Stimulated activated CD8-positive, alpha-beta memory T cell treated with anti-CD3 and anti-CD28 coated beads, Interleukin-2, amount 100 ng/mL, for 1 hour (primary cell): ENCODE data around the gene ANKRD40CL.
"Not testable (repeated sequence)": the region's sequence is repeated elsewhere in the genome, so short reads cannot be mapped to it uniquely, and the experiment has no call there.

Experiments
- DNase-seq, 2 donors: peaks; one replicate each; pipeline ENCODE4 v3.0.0-alpha.2; 2020; ENCODE audit warnings: low read depth in 2 of 2

Gene ANKRD40CL, protein sequence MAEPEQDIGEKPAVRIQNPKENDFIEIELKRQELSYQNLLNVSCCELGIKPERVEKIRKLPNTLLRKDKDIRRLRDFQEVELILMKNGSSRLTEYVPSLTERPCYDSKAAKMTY

GRCh38 chr17:50767446-50767845, at the start of gene ANKRD40CL:
TSS of gene ANKRD40CL (minus strand) at chr17:50767518. CDS start at chr17:50766913, 605 bp downstream.
- DNase-seq: no peak

GRCh38 chr17:50816271-50816670, 49.0 kb upstream of the ANKRD40CL start:
- DNase-seq: no peak

DNA sequence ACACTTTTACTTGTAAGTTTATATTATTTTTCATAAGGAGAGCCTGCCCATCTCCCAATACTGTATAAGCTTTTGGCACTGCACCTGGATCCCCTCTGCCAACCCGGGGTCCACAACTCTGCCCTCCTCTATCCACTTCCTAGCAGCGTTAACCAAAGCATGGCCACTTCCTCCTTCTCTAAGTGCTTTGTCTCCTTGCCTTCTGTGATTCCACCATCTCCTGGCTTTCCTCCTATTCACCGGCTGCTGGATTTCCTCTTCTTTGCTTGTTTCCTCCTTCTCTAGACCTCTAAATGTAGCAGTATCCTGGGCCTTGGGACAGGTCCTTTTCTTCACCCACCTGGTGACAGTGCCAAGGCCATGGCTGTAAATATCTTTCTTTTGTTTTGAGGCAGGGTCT, 48.1 kb upstream of the ANKRD40CL start:
- DNase-seq: no peak

- no peak for DNase-seq
Measured at GRCh38 chr17:50813583-50813982, 46.3 kb upstream of the ANKRD40CL start.

DNA sequence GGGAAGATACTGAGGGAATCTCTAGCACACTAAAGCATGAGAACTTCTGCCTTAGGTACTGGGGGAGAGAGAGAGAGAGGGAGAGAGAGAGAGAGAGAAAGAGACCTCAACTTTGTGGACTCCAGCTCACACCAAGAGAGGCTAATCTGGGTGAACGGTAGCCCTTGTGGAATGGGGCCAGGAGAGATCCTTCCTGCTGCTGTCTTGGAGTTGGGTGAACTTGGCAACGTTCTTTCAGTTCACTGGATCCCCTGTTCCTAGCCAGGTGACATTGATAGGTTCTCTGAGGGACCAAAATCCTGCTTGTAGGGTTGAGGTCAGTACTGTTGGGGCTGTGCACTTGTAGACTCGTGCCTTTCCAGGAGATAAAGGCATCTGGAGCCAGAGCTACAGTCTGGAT, 41.6 kb upstream of the ANKRD40CL start:
- DNase-seq: no peak

DNA sequence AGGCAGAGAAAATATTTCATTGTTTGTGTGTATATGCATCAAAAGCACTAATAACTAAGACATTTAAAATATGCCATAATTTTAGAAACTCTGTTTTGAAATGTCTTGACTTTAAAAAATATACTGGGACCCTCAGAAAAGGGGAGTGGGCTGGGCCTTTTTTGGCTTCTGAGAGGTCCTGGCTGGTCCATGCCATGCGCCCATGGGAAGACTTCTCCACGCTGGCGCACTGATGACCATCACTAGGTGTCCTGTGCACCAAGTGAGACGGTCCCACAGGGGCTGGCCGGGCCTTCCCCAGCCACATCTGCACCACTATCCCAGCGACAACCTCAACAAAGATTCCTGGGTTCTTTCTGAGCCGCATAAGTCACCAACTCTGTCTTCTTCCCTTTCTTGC, 41.1 kb upstream of the ANKRD40CL start:
- no peak for DNase-seq

- no peak for DNase-seq
Measured at GRCh38 chr17:50807675-50808074, 40.4 kb upstream of the ANKRD40CL start.

GRCh38 chr17:50807009-50807408, 39.7 kb upstream of the ANKRD40CL start:
- DNase-seq: no peak

GRCh38 chr17:50806141-50806643, 38.9 kb upstream of the ANKRD40CL start:
- DNase-seq: no peak

DNA sequence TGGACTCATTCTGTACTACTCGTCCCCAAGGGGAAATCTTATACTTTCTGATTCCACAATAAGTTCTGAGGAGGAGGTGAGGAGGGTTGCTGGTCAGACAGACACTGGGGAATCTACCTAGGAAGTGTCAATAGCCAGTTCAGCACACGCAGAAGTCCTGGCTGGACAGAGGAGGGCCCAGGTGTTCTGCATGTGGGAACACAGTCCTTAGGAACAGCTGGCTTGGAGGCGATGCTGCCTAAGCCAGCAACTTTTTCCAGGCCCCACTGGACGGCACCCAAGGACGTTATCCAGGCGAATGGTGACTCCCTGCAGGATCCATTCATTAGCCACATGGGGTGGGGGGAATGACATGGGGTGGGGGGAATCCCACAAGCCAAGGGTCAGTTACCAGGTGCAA, 38.2 kb upstream of the ANKRD40CL start:
- no peak for DNase-seq

GRCh38 chr17:50804749-50805475, 37.6 kb upstream of the ANKRD40CL start:
- not testable (repeated sequence) for DNase-seq

- no peak for DNase-seq
Measured at GRCh38 chr17:50803676-50804075, 36.4 kb upstream of the ANKRD40CL start.

GRCh38 chr17:50802609-50803571, 35.6 kb upstream of the ANKRD40CL start:
- DNase-seq: no peak

DNA sequence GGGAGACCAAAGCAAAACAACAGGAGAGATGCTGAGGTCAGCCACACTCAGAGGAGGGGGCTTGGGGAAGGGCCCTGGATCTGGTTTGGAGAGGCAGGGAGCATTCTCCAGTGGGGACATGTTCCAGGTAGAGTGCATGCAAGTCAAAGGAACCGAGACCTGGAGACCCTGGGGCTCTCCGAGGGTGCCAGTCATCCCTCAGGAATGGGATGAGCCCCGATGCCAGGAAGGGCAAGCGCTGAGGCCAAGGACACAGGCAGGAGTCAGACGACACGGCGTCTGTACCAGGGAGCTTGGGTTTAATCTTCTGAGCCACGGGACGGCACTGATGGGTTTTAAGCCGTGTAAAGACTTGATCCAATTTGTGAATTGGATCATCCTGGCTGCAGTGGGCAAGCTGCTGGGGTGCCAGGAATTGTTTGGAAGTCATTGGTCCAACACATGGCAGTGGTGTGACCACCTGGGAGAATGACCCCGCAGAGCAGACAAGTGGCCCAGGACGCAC, 32.9 kb upstream of the ANKRD40CL start:
- no peak for DNase-seq

DNA sequence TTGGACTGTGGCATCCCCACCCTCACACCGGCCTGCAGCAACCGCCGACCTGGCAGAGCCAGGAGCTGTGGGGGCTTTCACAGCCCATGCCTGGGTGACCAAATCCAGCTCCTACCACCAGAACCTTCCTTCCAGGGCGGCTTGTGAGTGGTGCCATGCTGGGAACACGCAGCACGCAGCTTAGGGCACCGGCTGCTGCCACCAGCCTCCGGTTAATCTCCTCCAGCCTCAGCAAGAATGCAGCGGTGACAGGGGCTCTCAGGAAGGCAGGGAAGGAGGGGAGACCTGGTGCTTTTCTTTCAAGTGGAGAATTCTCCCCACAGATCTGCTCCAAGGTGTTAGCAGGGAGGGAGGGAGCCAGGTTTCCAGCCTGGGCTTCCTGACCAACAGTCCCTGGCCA, 32.3 kb upstream of the ANKRD40CL start:
- DNase-seq: no peak

- DNase-seq: no peak
Measured at GRCh38 chr17:50798424-50799288, 31.3 kb upstream of the ANKRD40CL start.

- DNase-seq: no peak
Measured at GRCh38 chr17:50797135-50797810, 30.0 kb upstream of the ANKRD40CL start.

DNA sequence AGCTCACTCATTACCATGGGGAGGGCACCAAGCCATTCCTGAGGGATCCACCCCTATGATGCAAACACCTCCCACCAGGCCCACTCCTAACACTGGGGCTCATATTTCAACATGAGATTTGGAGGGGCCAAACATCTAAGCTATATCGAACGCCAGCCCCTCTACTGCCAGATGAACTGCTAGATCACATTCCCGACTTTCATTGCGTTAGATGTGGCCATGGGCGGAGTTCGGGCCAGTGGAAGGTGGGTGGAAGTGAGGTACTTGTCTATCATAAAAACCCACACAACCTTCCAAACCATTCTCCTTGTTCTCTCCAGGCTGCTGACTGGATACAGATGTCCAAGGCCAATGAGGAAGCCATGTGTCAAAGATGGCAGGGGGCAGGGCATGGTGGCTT, 27.0 kb upstream of the ANKRD40CL start:
- DNase-seq: no peak

DNA sequence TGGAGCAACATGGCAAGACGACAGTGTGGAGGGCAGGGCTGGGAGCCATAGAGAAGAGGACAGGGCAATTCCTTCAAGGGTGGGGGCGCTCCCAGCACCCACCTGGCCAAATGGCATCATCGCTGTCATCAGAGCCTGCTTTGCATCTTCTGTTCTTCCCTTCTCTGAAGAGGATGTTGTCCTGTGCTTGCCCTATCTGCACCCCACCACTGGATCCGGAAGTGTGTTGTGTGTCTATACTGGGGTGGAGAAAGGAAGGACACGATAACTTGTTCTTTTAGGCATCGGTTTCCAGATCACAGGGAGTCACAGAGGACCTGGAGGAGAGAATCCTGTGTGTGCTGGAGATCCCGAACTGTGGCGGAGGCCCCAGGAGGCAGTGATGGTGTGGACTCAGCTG, 25.7 kb upstream of the ANKRD40CL start:
- DNase-seq: no peak

DNA sequence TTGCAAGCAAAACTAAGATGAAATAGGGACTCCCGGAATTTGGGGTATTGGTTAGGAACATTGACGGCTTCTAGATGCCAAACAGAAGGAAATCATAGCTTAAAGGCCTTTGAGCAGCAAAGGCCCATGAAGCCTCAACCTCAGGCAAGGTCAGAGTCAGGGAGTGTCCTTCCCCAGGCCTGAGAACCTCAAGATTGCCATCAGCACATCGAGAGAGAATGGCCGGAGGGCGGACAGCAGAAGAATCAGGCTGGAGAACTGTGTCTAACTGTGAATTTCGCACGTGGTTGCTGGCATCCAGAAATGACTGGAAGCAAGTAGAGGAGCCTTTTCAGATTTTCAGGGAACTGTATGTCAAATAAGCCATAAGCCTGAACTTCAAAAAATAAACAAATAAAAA, 24.8 kb upstream of the ANKRD40CL start:
- DNase-seq: no peak

DNA sequence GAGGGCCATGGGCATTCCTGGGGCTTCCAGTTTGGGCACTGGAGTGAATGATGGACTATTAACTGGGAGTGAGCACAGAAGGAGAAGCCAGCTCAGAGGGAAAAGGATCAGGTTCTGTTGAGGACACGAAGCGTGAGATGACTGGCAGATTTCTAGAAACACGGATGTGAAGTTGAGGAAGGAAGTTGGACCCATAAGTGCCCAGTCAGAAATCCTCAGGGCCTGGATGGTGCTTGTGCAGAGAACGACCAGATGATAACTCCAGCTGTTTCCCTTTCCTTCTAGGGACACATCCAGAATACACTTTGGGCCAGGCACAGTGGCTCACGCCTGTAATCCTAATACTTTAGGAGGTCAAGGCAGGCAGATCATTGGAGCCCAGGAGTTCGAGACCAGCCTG, 23.3 kb upstream of the ANKRD40CL start:
- no peak for DNase-seq
